Ovary (tissue), 10 donors: Measurements from ENCODE around the gene KREMEN1. TPM values are rescaled to one million over a fixed set of nuclear protein-coding genes. Genes with fewer than 3 reads are reported as not detected.
A peak's percentile ranks its signal among the peaks of the same experiment; 100 is the strongest.

Source experiments
- DNase-seq, 5 donors: peaks; one replicate each; pipeline ENCODE4 v3.0.0-alpha.2; 2019 to 2020
- H3K27ac ChIP-seq, 2 donors: fragments of 200-600 bp; one replicate each; pipeline versions ENCODE4 v1.5.1 to v1.8.0; 2019 to 2022
- H3K27me3 ChIP-seq: fragments of 200-600 bp; one replicate; pipeline ENCODE4 v1.8.0; 2022
- H3K36me3 ChIP-seq: fragments of 200-600 bp; sonication (generic); one replicate; pipeline ENCODE4 v1.5.1; 2019
- H3K4me1 ChIP-seq: one replicate; pipeline ENCODE4 v1.8.1; 2013; ENCODE audit warnings: mild to moderate bottlenecking, moderate library complexity; ENCODE audit not compliant: insufficient read depth
- H3K4me3 ChIP-seq: fragments of 200-600 bp; sonication (generic); one replicate; pipeline ENCODE4 v1.5.1; 2017
- H3K9me3 ChIP-seq, 2 donors: fragments of 200-600 bp in 1 of 2; sonication (generic) in 1 of 2; one replicate each; pipeline versions ENCODE4 v1.5.1 to v1.8.1; 2013 to 2019; ENCODE audit warnings: mild to moderate bottlenecking in 1 of 2, moderate library complexity in 1 of 2
- CTCF ChIP-seq, 3 donors: fragments of 450-650 bp in 2 of 3; fragments of 200-600 bp in 1 of 3; IDR thresholded peaks; one replicate each; pipeline versions ENCODE4 v1.5.1 to v1.8.0; 2016 to 2022; ENCODE audit warnings: antibody characterized with exemption in 3 of 3, mild to moderate bottlenecking in 1 of 3
- EP300 ChIP-seq: sonication (generic); formaldehyde crosslinking; IDR thresholded peaks from one replicate; pipeline ENCODE4 v1.6.1; 2017; ENCODE audit warnings: antibody characterized with exemption
- POLR2A ChIP-seq: fragments of 450-650 bp; IDR thresholded peaks from one replicate; pipeline ENCODE4 v1.6.1; 2017; ENCODE audit warnings: antibody characterized with exemption, mild to moderate bottlenecking, moderate library complexity
- WGBS, 3 donors: extraction: QIAGEN DNeasy Blood & Tissue Kit in 1 of 3; methylation state at CpG; one replicate each; pipeline versions ENCODE4 v1.1.5 to v1.1.7; 2013 to 2017; 5-methylcytosine and 5-hydroxymethylcytosine counted together
- intact Hi-C, 4 donors: fragments of 100-400 bp; cut with DNase I; formaldehyde crosslinking; loops; one replicate each; pipeline versions ENCODE4 v1.11.0 to v1.15.1; 2022 to 2023
- long read RNA-seq, 3 donors: library from polyadenylated mRNA in 2 of 3; unstranded in 2 of 3; transcript quantifications; one replicate each; pipeline ENCODE4 v2.0.0 and lab custom pipeline, GENCODE V29; 2021 to 2026
- polyA plus RNA-seq, 2 donors: library from polyadenylated mRNA; stranded (reverse); fragments of 200-250 nt in 1 of 2; fragments of 350-450 nt in 1 of 2; fragmentation: Illumina TruSeq in 1 of 2; extraction: RNeasy Lipid Tissue Mini Kit (QIAGEN cat#74804) in 1 of 2; gene quantifications; one replicate each; pipeline ENCODE4 v1.2.3, GENCODE V29; 2013 to 2014
- total RNA-seq, 7 donors: library from RNA; depleted of rRNA in 2 of 7; stranded (reverse); fragments of >200 nt in 2 of 7; fragmentation: NEBNext Ultra II Directional in 3 of 7; extraction: Animal tissue kit (Norgen Biotek cat#: 25700) in 3 of 7; gene quantifications; one replicate each; pipeline versions ENCODE4 v1.1.0 to v1.2.4, GENCODE V29; 2016 to 2023
- donor health status: DM: no; HTN: no; CAD: no; lungs with moderate emphysema.
- donor health status: DM: no; HTN: no; CAD: no.
- donor health status: Bipolar disorder and iron deficiency.
- donor health status: DM: yes; HTN: yes; CAD: no.
- donor health status: DM: no; HTN: no; CAD: no.
- donor health status: DM: yes; HTN: yes; CAD: no.

KREMEN1 gene
- 10 to 100 TPM; 20.5 to 49.5 (median 40.1) TPM for total RNA-seq
- polyA plus RNA-seq = 10 to 100 TPM; 15.4 to 32.6 TPM
- long read RNA-seq, donor 1, full-length matches to known transcripts = 4 of 138 reads
- long read RNA-seq, donor 1, partial matches to known transcripts = 96 of 138 reads
- long read RNA-seq, donor 1, other reads (novel, unspliced or antisense) = 38 of 138 reads
- long read RNA-seq, donor 2 = 0 reads
- long read RNA-seq, donor 3, full-length matches to known transcripts = 20 of 81 reads
- long read RNA-seq, donor 3, partial matches to known transcripts = 14 of 81 reads
- long read RNA-seq, donor 3, other reads (novel, unspliced or antisense) = 47 of 81 reads

- TF ChIP-seq POLR2A (no peak), EP300 (no peak), CTCF (IDR thresholded peaks at IDR 0.05) (no peak)
- H3K9me3 ChIP-seq = no peaks in the 10 kb centered on the region
- peaks cover 6% of the 10 kb centered on the region for H3K4me1 ChIP-seq
- H3K36me3 ChIP-seq = no peaks in the 10 kb centered on the region
- 1 to 3% (median 2%) methylated on average over 15 to 74 of the region's 76 CpGs for WGBS, 3 donors
- intact Hi-C loops = loop anchor here in 2 of 4 donors (5.0 to 10.0 kb wide), 2 partner anchors 79 to 82 kb away; no protein-coding TSS in a partner anchor
- no peaks in the 10 kb centered on the region for H3K27me3 ChIP-seq
- H3K4me3 ChIP-seq = peak within 1 kb of the TSS; percentile 92
- peak within 1 kb of the TSS; percentile 51 to 61 for H3K27ac ChIP-seq
- DNase-seq = peak; percentile 41 to 68 (median 55)
These were observed at the start of gene KREMEN1 for GRCh38 chr22:29072979-29073617. TSS of gene KREMEN1 (plus strand) at chr22:29073035. CDS start at chr22:29073131, 96 bp downstream.

- no peaks in the 10 kb centered on the region for H3K27me3 ChIP-seq
- TF ChIP-seq EP300 (no peak), POLR2A (no peak), CTCF (IDR thresholded peaks at IDR 0.05) (no peak)
- 67 to 71% (median 71%) methylated on average over 3 of the region's 3 CpGs for WGBS, 3 donors
- H3K36me3 ChIP-seq = no peaks in the 10 kb centered on the region
- H3K9me3 ChIP-seq = no peaks in the 10 kb centered on the region
- H3K4me3 ChIP-seq = no peak overlapping the region
- DNase-seq = no peak
- no peak overlapping the region for H3K27ac ChIP-seq
- intact Hi-C loops = no loop called here
- H3K4me1 ChIP-seq = no peaks in the 10 kb centered on the region
These were observed 49.6 kb upstream of the KREMEN1 start for GRCh38 chr22:29023172-29023796.

GRCh38 chr22:29026579-29026978 lies 46.3 kb upstream of the KREMEN1 start:
- Histone ChIP-seq H3K27ac (no peak overlapping the region), H3K36me3 (no peaks in the 10 kb centered on the region), H3K4me1 (peaks cover 6% of the 10 kb centered on the region), H3K27me3 (no peaks in the 10 kb centered on the region), H3K9me3 (no peaks in the 10 kb centered on the region), H3K4me3 (no peak overlapping the region)
- TF ChIP-seq EP300 (no peak), POLR2A (no peak), CTCF (IDR thresholded peaks at IDR 0.05) (no peak)
- WGBS, 3 donors = 93 to 98% (median 94%) methylated on average over 3 of the region's 3 CpGs
- intact Hi-C loops = no loop called here
- DNase-seq = no peak

- intact Hi-C loops = no loop called here
- no peak overlapping the region for H3K27ac ChIP-seq
- WGBS, 3 donors = 91 to 95% (median 93%) methylated on average over 4 of the region's 4 CpGs
These were observed 44.4 kb upstream of the KREMEN1 start for GRCh38 chr22:29028468-29028867.

More at GRCh38 chr22:29028468-29028867, 44.4 kb upstream of the KREMEN1 start:
- H3K36me3 ChIP-seq = no peaks in the 10 kb centered on the region
- H3K27me3 ChIP-seq = no peaks in the 10 kb centered on the region
- no peaks in the 10 kb centered on the region for H3K9me3 ChIP-seq
- H3K4me3 ChIP-seq = no peak overlapping the region
- TF ChIP-seq POLR2A (no peak), CTCF (IDR thresholded peaks at IDR 0.05) (no peak), EP300 (no peak)
- H3K4me1 ChIP-seq = peaks cover 14% of the 10 kb centered on the region
- no peak for DNase-seq
